BLaER1 (cell line): ENCODE results near the gene SBF2.
"Not testable (repeated sequence)": the region's sequence is repeated elsewhere in the genome, so short reads cannot be mapped to it uniquely, and the experiment has no call there.

ENCODE experiments used
- H3K27ac ChIP-seq: shearing (Covaris generic); formaldehyde crosslinking; 2 replicates; pipeline ENCODE4 v1.8.1; 2022
- H3K27me3 ChIP-seq: shearing (Covaris generic); formaldehyde crosslinking; 2 replicates; pipeline ENCODE4 v1.8.1; 2022
- H3K36me3 ChIP-seq: shearing (Covaris generic); formaldehyde crosslinking; 2 replicates; pipeline ENCODE4 v1.8.1; 2022
- H3K4me1 ChIP-seq: shearing (Covaris generic); formaldehyde crosslinking; 2 replicates; pipeline ENCODE4 v1.8.1; 2022
- H3K4me2 ChIP-seq: shearing (Covaris generic); formaldehyde crosslinking; 2 replicates; pipeline ENCODE4 v1.8.1; 2022
- H3K4me3 ChIP-seq: shearing (Covaris generic); formaldehyde crosslinking; 2 replicates; pipeline ENCODE4 v1.8.1; 2022
- H3K9ac ChIP-seq: shearing (Covaris generic); formaldehyde crosslinking; 2 replicates; pipeline ENCODE4 v1.8.1; 2022
- H3K9me3 ChIP-seq: shearing (Covaris generic); formaldehyde crosslinking; 2 replicates; pipeline ENCODE4 v1.8.1; 2022
- H4K20me1 ChIP-seq: shearing (Covaris generic); formaldehyde crosslinking; 2 replicates; pipeline ENCODE4 v1.8.1; 2022
- Cebpa-rat ChIP-seq: shearing (Covaris generic); IDR thresholded peaks from 2 replicates; pipeline ENCODE4 v1.8.1; 2022

SBF2 gene

DNA sequence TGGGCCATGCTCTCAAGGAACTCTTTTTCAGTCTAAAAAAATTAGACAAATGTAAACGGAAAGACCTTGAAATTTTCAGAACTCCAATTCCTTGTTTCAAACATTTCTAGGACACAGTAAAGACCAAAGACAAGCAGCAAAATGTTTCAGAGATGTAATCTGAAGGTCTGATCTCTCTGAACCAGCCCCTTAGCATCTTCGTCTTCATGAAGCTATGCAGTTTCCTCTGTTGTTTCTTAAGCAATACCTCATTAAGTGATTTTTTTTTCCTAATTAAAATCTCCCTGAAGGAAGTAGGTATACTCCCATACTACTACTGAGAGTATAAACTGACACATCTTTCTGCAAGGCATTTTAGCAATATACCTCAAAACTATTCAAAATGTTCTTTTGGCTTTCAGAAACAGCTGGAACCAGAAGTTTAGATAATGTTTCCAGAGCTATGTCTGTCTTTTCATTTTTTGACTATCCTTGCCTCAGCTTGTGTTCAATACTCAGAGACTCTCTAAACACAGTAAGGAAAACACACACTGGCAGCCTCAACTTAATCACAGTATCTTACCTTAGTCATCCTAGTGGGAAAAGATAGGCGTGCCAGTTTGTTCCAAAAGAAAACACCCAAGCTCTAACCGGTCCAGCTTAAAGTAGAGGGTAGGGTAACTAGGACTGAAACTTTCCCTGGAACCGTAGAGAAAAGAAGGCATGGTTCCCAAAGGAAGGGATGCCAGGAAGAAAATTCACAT is 25.1 kb downstream of the SBF2 start:
- no peak overlapping the region for H3K4me2 ChIP-seq
- no peaks in the 10 kb centered on the region for H3K36me3 ChIP-seq
- no peak overlapping the region for H3K4me3 ChIP-seq
- no peak overlapping the region for H3K9ac ChIP-seq
- no peak for TF ChIP-seq Cebpa-rat
- no peak overlapping the region for H3K27ac ChIP-seq
- H3K9me3 ChIP-seq, result no peaks in the 10 kb centered on the region
- no peaks in the 10 kb centered on the region for H3K4me1 ChIP-seq
- no peaks in the 10 kb centered on the region for H3K27me3 ChIP-seq
- no peaks in the 10 kb centered on the region for H4K20me1 ChIP-seq

- Histone ChIP-seq H3K4me2 (no peak overlapping the region), H3K4me1 (no peaks in the 10 kb centered on the region), H3K9me3 (no peaks in the 10 kb centered on the region), H3K36me3 (no peaks in the 10 kb centered on the region), H3K4me3 (no peak overlapping the region), H3K9ac (no peak overlapping the region), H3K27ac (no peak overlapping the region), H4K20me1 (no peaks in the 10 kb centered on the region), H3K27me3 (no peaks in the 10 kb centered on the region)
- TF ChIP-seq Cebpa-rat, result no peak
Observed at GRCh38 chr11:10267821-10268220, 26.2 kb downstream of the SBF2 start.

GRCh38 chr11:10265936-10266335 is 28.1 kb downstream of the SBF2 start:
- Histone ChIP-seq H3K27me3 (no peaks in the 10 kb centered on the region), H3K4me3 (no peak overlapping the region), H3K36me3 (no peaks in the 10 kb centered on the region), H3K27ac (no peak overlapping the region), H3K9me3 (no peaks in the 10 kb centered on the region), H3K4me2 (no peak overlapping the region), H4K20me1 (no peaks in the 10 kb centered on the region), H3K4me1 (no peaks in the 10 kb centered on the region), H3K9ac (no peak overlapping the region)
- no peak for TF ChIP-seq Cebpa-rat

GRCh38 chr11:10264716-10265115 is 29.3 kb downstream of the SBF2 start:
- H3K36me3 ChIP-seq, H3K4me2 ChIP-seq, H4K20me1 ChIP-seq, H3K9me3 ChIP-seq, H3K27me3 ChIP-seq, H3K27ac ChIP-seq, H3K4me3 ChIP-seq, H3K4me1 ChIP-seq, H3K9ac ChIP-seq: not testable (repeated sequence)

- no peak overlapping the region for H3K27ac ChIP-seq
Observed at GRCh38 chr11:10263929-10264328, 30.1 kb downstream of the SBF2 start.

GRCh38 chr11:10261821-10262220 is 32.2 kb downstream of the SBF2 start:
- no peak overlapping the region for H3K9ac ChIP-seq
- H3K9me3 ChIP-seq, result no peaks in the 10 kb centered on the region
- no peaks in the 10 kb centered on the region for H3K27me3 ChIP-seq
- H3K27ac ChIP-seq, result no peak overlapping the region
- H3K4me1 ChIP-seq, result no peaks in the 10 kb centered on the region
- no peaks in the 10 kb centered on the region for H3K36me3 ChIP-seq
- TF ChIP-seq Cebpa-rat, result no peak
- H3K4me3 ChIP-seq, result no peak overlapping the region
- no peak overlapping the region for H3K4me2 ChIP-seq
- no peaks in the 10 kb centered on the region for H4K20me1 ChIP-seq

More at GRCh38 chr11:10263929-10264328, 30.1 kb downstream of the SBF2 start:
- Histone ChIP-seq H3K4me1 (no peaks in the 10 kb centered on the region), H3K4me2 (no peak overlapping the region), H4K20me1 (no peaks in the 10 kb centered on the region), H3K36me3 (no peaks in the 10 kb centered on the region), H3K9me3 (no peaks in the 10 kb centered on the region), H3K9ac (no peak overlapping the region), H3K4me3 (no peak overlapping the region), H3K27me3 (no peaks in the 10 kb centered on the region)
- no peak for TF ChIP-seq Cebpa-rat

DNA sequence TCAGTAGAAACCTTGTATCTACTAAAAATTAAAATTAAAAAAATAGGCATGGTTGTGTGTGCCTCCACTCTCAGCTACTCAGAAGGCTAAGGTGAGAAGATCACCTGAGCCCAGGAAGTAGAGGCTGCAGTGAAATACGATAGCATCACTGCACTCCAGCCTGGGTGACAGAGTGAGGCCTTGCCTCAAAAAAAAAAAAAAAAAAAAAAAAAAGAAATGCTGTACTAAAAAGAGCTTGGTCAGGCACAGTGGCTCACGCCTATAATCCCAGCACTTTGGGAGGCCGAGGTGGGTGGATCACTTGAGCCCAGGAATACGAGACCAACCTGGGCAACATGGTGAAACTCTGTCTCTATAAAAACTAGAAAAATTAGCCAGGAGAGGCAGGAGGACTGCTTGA is 36.5 kb downstream of the SBF2 start:
- Histone ChIP-seq H3K4me3 (no peak overlapping the region), H3K27ac (no peak overlapping the region), H3K9me3 (no peaks in the 10 kb centered on the region), H3K4me2 (no peak overlapping the region), H4K20me1 (no peaks in the 10 kb centered on the region), H3K9ac (no peak overlapping the region), H3K36me3 (no peaks in the 10 kb centered on the region), H3K4me1 (no peaks in the 10 kb centered on the region), H3K27me3 (no peaks in the 10 kb centered on the region)
- no peak for TF ChIP-seq Cebpa-rat

DNA sequence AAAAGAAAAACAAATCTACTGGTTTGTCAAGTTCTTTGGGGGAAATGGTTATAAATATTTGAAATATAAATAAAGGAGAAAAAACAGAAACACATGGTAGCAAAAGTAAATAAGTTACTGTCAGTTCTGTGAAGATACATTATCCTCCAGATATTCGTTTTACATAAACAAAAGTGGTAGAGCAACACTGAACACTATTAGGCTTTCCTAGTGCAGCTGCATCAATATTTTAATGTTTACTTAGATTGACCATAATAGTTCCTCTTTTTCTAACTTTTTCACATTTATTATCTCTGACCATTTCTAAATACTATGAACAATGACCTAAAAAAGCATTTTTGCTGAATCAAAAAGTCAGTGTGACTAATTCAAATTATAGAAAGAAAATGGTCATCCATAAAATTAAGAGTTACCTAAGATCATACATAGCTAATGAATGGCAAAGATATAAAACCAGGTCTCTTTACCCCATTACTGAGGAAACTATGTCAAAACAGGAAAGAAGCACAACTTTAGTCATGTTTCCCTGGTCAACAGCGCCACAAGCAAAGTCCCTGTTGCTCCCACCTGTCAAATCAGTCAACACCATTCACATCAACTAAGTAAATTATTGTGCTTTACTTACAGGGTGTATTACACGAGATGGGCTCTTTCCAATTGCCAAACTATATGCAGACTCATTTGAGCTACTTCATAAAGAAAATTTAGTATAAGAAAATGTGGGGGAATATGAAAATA is 38.5 kb downstream of the SBF2 start:
- H3K27me3 ChIP-seq, result no peaks in the 10 kb centered on the region
- no peak overlapping the region for H3K27ac ChIP-seq
- H3K36me3 ChIP-seq, result no peaks in the 10 kb centered on the region
- H4K20me1 ChIP-seq, result no peaks in the 10 kb centered on the region
- no peak overlapping the region for H3K4me3 ChIP-seq
- H3K9me3 ChIP-seq, result no peaks in the 10 kb centered on the region
- no peak overlapping the region for H3K9ac ChIP-seq
- H3K4me2 ChIP-seq, result no peak overlapping the region
- TF ChIP-seq Cebpa-rat, result no peak
- no peaks in the 10 kb centered on the region for H3K4me1 ChIP-seq

DNA sequence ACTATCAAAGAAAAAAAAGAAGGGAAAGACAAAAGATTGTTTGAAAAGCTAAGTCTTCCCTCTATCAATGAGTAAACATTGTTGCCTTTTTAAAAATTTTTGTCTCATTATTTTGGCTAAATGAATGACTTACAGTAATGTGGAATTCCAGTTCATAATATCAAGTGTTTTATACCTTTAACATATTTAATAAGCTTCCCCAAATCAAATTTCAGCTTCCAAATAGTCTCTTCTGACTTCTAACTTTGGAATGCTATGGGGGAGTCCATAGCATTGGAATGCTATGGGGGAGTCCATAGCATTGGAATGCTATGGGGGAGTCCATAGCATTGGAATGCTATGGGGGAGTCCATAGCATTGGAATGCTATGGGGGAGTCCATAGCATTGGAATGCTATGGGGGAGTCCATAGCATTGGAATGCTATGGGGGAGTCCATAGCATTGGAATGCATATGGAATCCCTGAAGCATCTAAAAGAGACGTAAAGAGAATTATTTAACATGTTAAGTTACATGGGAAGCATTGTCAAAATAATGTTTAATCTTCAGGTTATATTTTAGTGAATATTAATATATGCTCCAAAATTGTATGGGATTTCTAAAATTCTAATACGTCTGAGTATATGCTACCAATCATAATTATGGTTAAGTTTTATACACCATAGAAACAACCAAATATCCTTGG is 44.4 kb downstream of the SBF2 start:
- not testable (repeated sequence) for H3K4me2 ChIP-seq, H3K4me3 ChIP-seq, H3K9ac ChIP-seq, H3K27me3 ChIP-seq, H3K9me3 ChIP-seq, H3K4me1 ChIP-seq, H3K27ac ChIP-seq, H3K36me3 ChIP-seq, H4K20me1 ChIP-seq

DNA sequence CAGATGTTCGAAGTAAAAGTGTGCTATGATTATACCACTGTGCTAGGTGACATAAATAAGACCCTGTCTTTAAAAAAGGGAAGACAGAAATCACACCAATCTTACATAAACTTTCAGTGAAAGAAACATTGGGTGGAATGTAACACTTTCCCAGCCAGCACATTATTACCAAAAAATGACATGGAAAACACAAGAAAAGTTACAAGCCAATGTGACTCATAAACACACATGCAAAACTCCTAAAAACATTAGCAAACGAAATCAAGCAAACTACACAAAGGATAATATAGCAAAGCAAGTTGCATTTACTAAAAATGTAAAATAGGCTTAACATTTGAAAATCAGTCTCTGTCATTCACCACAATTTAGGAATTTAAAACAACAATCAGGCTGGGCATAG is 47.0 kb downstream of the SBF2 start:
- no peak overlapping the region for H3K4me3 ChIP-seq
- H3K4me1 ChIP-seq, result no peaks in the 10 kb centered on the region
- no peaks in the 10 kb centered on the region for H3K9me3 ChIP-seq
- H4K20me1 ChIP-seq, result no peaks in the 10 kb centered on the region
- H3K4me2 ChIP-seq, result no peak overlapping the region
- no peaks in the 10 kb centered on the region for H3K27me3 ChIP-seq
- no peaks in the 10 kb centered on the region for H3K36me3 ChIP-seq
- TF ChIP-seq Cebpa-rat, result no peak
- H3K27ac ChIP-seq, result no peak overlapping the region
- H3K9ac ChIP-seq, result no peak overlapping the region
